Natural killer cell treated with Interleukin-12 subunit alpha and Interleukin-12 subunit beta and Interleukin-15 and Interleukin-18, amount 100 ng/mL, for 72 hours (primary cell): ENCODE results near the gene ARMC12. TPM values are rescaled to one million over a fixed set of nuclear protein-coding genes. Genes with fewer than 3 reads are reported as not detected.

ENCODE experiments used
- ATAC-seq, 2 donors: fragments of 150-1000 bp; cut with Tn5 transposase in 1 of 2; sonication (Bioruptor Pico), chemical (Tn5 transposase) in 1 of 2; 2 replicates each; pipeline ENCODE4 v1.10.0; 2021
- DNase-seq: peaks from one replicate; pipeline ENCODE4 v3.0.0; 2022; ENCODE audit warnings: low spot score
- H3K27ac Mint-ChIP-seq, 2 donors: 1 replicate in 1 of 2; 2 replicates in 1 of 2; pipeline ENCODE4 v1.8.0; 2022; ENCODE audit warnings: mixed read lengths in 2 of 2, mild to moderate bottlenecking in 1 of 2, moderate library complexity in 1 of 2
- H3K27me3 Mint-ChIP-seq, 2 donors: 1 replicate in 1 of 2; 2 replicates in 1 of 2; pipeline ENCODE4 v1.8.0; 2022; ENCODE audit warnings: mixed read lengths in 2 of 2
- H3K36me3 Mint-ChIP-seq: one replicate; pipeline ENCODE4 v1.8.0; 2022; ENCODE audit warnings: mixed read lengths
- H3K4me1 Mint-ChIP-seq, 2 donors: 1 replicate in 1 of 2; 2 replicates in 1 of 2; pipeline ENCODE4 v1.8.0; 2022; ENCODE audit warnings: low read depth in 2 of 2, mixed read lengths in 2 of 2, mild to moderate bottlenecking in 1 of 2
- H3K4me3 Mint-ChIP-seq: one replicate; pipeline ENCODE4 v1.8.0; 2022; ENCODE audit warnings: mixed read lengths
- H3K9me3 Mint-ChIP-seq: 2 replicates; pipeline ENCODE4 v1.8.0; 2022; ENCODE audit warnings: mixed read lengths
- total RNA-seq, 2 donors: library from RNA; stranded (reverse); gene quantifications; one replicate each; pipeline ENCODE4 v1.2.3, GENCODE V29; 2022

The ARMC12 gene
- total RNA-seq, 2 donors from 2014 or later = not detected

DNA sequence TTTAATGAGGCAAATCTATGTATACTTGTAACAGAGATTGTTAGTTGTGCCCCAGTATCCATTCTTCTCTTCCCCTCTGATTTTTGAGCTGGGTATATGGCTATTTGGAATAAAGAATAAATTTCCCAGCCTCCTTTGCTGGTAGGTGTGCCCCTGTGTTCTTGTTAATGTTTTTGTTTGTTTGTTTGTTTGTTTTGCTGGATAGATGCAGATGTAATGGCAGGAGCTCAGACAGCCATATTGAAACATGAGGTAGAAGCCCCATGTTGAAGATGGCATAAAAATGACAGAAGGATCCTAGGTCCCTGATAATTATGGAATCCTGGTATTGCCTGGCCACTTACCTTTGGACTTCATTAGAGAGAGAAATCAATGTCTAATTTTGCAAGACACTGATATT is 28.2 kb upstream of the ARMC12 start:
- DNase-seq = no peak
- Mint-ChIP-seq H3K36me3 (no peaks in the 10 kb centered on the region), H3K27me3 (no peaks in the 10 kb centered on the region), H3K4me3 (no peak overlapping the region), H3K4me1 (peaks cover 12 to 16% of the 10 kb centered on the region in 2 donors), H3K9me3 (no peaks in the 10 kb centered on the region), H3K27ac (no peak overlapping the region)
- no peak for ATAC-seq

DNA sequence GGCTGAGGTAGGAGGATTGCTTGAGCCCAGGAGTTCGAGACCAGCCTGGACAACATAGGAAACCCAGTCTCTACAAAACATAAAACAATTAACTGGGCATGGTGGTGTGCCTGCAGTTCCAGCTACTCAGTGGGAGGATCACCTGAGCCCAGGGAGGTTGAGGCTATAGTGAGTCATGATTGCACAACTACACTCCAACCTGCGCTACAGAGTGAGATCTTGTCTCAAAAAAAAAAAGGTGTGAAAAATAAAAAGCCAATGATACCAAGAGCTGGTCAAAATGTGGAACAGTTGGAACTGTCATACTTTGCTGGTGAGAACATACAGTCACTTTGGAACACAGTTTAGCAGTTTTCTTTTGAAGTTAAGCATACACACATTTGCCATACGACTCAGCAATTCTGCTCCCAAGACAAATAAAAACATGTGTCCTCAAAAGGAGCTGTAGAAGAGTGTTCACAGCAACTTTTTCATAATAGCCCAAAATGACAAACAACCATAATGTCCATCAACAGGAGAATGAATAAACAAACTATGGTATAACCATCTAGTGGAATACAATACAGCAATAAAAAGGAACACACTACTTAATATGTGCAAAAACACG is 26.5 kb upstream of the ARMC12 start:
- peak; percentile 89 to 91 for ATAC-seq

DNA sequence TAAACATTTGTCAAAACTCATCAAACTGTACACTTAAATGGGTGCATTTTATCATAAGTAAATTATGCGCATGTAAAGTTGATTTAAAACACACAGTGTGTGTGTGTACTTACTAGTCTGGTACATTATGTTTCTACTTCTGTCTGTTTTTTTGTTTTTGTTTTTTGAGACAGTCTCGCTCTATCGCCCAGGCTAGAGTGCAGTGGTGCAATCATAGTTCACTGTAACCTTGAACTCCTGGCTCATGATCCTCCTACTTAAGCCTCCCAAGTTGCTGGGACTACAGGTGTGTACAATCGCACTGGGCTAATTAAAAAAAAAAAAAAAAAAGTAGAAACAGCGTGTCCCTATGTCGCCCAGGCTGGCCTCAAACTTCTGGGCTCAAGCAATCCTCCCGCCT is 25.1 kb upstream of the ARMC12 start:
- no peaks in the 10 kb centered on the region for H3K9me3 Mint-ChIP-seq
- H3K4me1 Mint-ChIP-seq = peaks cover 12 to 19% of the 10 kb centered on the region in 2 donors
- H3K27ac Mint-ChIP-seq = no peak overlapping the region
- no peaks in the 10 kb centered on the region for H3K36me3 Mint-ChIP-seq
- no peak overlapping the region for H3K4me3 Mint-ChIP-seq
- ATAC-seq (no peak), DNase-seq (no peak)
- H3K27me3 Mint-ChIP-seq = peaks cover 0 to 4% of the 10 kb centered on the region in 2 donors

More for the DNA sequence above, 26.5 kb upstream of the ARMC12 start:
- Mint-ChIP-seq H3K4me1 (peaks cover 12 to 19% of the 10 kb centered on the region in 2 donors), H3K4me3 (peak overlapping the region; percentile 16), H3K27ac (no peak overlapping the region), H3K27me3 (no peaks in the 10 kb centered on the region), H3K9me3 (no peaks in the 10 kb centered on the region), H3K36me3 (no peaks in the 10 kb centered on the region)
- no peak for DNase-seq

DNA sequence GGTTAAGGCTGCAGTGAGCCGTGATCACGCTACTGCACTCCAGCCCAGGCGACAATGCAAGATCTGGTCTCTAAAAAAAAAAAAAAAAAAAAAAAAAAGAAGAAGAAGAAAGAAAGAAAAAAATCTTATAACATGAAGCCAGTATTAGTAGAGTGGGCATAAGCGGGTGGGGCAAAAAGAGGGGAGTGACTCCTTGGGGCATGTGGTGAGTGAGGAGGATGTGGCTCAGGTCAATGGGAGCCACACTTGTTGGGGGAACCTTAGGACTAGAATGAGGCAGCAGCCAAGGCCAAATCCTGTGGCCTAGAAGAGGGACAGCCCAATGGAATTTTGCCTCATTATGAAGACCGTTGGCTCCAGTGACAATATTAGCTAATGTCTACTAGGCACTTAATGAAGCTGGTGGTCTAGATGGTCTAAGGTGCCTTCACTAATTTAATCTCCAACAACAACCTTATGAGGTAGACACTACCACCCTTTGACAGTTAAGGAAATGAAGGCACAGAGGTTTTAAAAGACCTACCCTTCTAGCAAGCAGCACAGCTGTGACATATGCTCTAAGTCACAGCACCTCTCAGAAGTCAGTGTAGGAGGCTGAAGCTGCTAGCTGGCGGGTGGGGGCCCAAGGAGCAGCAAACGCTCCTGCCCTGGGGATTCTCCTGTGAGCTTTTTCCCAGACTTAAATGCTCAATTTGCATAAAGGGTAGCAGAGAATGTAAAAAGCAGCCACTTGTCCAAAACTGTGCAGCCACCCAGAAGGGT is 23.6 kb upstream of the ARMC12 start:
- H3K36me3 Mint-ChIP-seq = no peaks in the 10 kb centered on the region
- ATAC-seq (no peak), DNase-seq (no peak)
- H3K4me1 Mint-ChIP-seq = peaks cover 12 to 26% of the 10 kb centered on the region in 2 donors
- no peaks in the 10 kb centered on the region for H3K9me3 Mint-ChIP-seq
- no peak overlapping the region for H3K27ac Mint-ChIP-seq
- peaks cover 0 to 12% of the 10 kb centered on the region in 2 donors for H3K27me3 Mint-ChIP-seq
- H3K4me3 Mint-ChIP-seq = no peak overlapping the region

DNA sequence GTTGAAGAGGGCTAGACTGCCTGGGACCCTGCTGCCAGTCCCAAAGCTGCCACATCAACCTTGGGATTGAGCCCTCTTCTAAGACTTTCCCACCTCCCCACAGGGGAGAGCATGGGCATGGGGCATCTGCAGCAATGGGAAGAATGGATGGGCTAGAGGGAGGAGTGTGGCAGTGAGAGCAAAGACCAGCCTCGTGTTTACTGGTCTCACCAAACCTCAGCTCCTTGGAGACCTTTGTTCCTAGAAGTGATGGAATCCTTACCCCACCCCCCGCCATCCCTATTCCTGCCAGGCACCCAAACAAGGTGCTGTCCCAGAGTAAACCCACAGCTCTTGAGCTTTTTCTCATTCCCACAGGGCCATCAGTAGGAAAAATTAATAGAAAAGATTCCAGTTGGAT is 20.0 kb upstream of the ARMC12 start:
- peaks cover 0 to 16% of the 10 kb centered on the region in 2 donors for H3K4me1 Mint-ChIP-seq
- ATAC-seq = no peak
- no peaks in the 10 kb centered on the region for H3K36me3 Mint-ChIP-seq
- no peak for DNase-seq
- no peaks in the 10 kb centered on the region for H3K9me3 Mint-ChIP-seq
- H3K27me3 Mint-ChIP-seq = peaks cover 0 to 19% of the 10 kb centered on the region in 2 donors
- H3K4me3 Mint-ChIP-seq = no peak overlapping the region
- no peak overlapping the region for H3K27ac Mint-ChIP-seq

DNA sequence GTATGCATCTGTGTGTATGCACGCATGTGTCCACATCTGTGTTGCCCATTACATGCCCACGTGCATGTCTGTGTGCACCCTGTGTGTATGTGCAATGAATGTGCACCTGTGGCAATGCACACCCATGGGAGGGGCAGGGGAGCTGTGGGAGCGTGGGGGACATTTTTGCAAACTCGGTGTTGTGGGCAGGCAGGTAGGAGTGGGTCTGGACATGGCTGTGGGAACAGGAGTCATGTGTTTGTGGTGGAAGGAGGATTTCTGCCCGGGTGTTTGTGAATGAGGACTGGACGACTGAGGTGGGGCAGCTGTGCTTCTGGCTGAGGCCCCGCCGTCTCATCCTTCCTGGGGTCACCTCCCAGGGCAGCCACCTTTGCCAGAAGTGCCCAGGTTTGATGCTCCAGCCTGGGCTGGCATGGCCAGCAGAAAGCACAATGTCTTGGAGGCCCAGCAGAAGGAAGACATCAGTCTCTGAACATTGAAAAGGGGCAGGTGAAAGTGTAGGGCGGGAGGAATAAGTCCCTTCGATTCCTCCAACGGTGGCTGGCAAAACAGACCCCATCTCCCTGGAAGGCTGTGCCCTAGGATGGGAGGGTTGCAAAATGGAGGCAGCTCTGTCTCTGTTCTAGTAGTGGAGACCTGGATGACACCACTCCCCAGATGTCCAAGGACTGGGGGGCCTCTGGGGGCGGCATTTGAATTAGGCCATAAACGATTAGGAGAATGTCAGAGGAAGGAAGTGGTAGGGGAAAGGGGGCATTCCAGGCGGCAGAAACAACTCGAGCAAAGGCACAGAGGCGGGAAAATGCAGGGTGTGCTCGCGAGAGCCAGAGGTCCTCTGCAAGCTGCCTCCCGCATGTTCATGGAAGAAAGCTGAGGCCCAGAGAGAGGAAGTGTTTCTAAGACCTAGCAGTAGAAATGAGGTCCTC is 19.1 kb upstream of the ARMC12 start:
- DNase-seq = no peak
- Mint-ChIP-seq H3K27ac (peak overlapping the region in 1 of 2 donors; percentile 63), H3K27me3 (peaks cover 0 to 19% of the 10 kb centered on the region in 2 donors), H3K4me3 (no peak overlapping the region), H3K9me3 (no peaks in the 10 kb centered on the region), H3K4me1 (peaks cover 0 to 16% of the 10 kb centered on the region in 2 donors), H3K36me3 (no peaks in the 10 kb centered on the region)
- no peak for ATAC-seq

DNA sequence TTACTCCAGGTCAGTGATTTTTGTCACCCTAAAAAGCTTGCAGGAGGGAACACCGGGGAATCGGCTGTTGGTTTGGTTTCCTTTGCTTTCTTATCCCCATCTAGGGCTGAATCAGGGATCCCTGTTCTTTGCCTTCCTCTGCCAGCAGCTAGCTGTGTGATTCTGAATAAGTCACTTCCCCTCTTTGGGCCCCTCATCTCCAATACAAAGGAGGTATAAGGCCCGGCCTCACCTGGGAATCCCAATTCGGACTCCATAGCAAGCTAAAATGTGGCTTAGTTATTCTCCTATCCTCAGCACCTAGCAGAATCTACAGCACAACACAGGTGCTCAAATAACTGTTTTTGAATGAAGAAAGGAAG is 18.5 kb upstream of the ARMC12 start:
- H3K4me1 Mint-ChIP-seq = peaks cover 0 to 13% of the 10 kb centered on the region in 2 donors
- ATAC-seq = no peak
- no peak for DNase-seq
- H3K4me3 Mint-ChIP-seq = no peak overlapping the region
- H3K36me3 Mint-ChIP-seq = no peaks in the 10 kb centered on the region
- peaks cover 0 to 19% of the 10 kb centered on the region in 2 donors for H3K27me3 Mint-ChIP-seq
- H3K9me3 Mint-ChIP-seq = no peaks in the 10 kb centered on the region
- H3K27ac Mint-ChIP-seq = peak overlapping the region in 1 of 2 donors; percentile 33

DNA sequence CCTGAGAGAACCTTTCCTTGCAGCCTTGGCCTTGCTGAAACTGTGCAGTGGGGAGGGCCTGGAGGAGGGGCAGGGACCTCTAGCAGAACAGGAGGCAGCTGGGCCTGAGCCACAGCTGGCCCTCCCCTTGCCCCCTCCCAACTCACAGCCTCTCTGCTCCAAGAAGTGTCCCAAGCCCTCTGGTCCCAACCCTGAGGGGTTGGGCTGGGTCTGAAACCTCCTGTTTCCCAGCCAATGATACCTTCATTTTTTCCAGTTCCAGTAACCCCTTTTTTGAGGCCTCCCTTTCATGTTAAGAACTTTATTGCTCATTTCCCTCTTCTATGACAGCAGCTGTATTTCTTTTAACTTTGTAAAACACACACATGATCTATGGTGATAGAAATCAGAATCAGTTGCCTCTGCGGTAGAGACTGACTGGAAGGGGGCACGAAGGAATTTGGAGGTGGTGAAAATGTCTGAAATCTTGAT is 17.9 kb upstream of the ARMC12 start:
- Mint-ChIP-seq H3K27me3 (peaks cover 0 to 19% of the 10 kb centered on the region in 2 donors), H3K4me3 (no peak overlapping the region), H3K9me3 (no peaks in the 10 kb centered on the region), H3K36me3 (no peaks in the 10 kb centered on the region), H3K27ac (peak overlapping the region in 1 of 2 donors; percentile 33), H3K4me1 (peaks cover 0 to 9% of the 10 kb centered on the region in 2 donors)
- ATAC-seq = no peak
- DNase-seq = no peak

DNA sequence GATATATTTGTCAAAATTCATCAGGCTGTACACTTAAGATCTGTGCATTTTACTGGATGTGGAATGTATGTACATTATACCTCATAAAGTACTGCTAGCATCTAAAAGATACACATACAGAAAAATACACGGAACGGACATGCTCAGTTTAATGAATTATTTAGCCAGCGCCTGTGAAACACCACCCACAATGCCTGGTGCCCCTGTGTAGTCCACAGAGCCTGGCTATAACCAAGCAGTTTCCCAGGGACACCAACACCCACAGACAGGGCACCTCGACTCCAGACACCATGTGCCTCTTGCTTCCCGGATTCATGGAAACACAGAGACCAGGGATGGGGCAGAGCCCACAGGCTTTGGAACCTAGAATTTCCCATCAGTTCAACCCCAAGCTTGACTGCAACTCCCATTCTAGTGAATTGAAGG is 17.4 kb upstream of the ARMC12 start:
- DNase-seq (no peak), ATAC-seq (peak in 1 of 2 donors; percentile 32)
- Mint-ChIP-seq H3K4me1 (peaks cover 0 to 9% of the 10 kb centered on the region in 2 donors), H3K9me3 (no peaks in the 10 kb centered on the region), H3K27me3 (peaks cover 0 to 19% of the 10 kb centered on the region in 2 donors), H3K27ac (peak overlapping the region in 1 of 2 donors; percentile 33), H3K4me3 (no peak overlapping the region), H3K36me3 (no peaks in the 10 kb centered on the region)

DNA sequence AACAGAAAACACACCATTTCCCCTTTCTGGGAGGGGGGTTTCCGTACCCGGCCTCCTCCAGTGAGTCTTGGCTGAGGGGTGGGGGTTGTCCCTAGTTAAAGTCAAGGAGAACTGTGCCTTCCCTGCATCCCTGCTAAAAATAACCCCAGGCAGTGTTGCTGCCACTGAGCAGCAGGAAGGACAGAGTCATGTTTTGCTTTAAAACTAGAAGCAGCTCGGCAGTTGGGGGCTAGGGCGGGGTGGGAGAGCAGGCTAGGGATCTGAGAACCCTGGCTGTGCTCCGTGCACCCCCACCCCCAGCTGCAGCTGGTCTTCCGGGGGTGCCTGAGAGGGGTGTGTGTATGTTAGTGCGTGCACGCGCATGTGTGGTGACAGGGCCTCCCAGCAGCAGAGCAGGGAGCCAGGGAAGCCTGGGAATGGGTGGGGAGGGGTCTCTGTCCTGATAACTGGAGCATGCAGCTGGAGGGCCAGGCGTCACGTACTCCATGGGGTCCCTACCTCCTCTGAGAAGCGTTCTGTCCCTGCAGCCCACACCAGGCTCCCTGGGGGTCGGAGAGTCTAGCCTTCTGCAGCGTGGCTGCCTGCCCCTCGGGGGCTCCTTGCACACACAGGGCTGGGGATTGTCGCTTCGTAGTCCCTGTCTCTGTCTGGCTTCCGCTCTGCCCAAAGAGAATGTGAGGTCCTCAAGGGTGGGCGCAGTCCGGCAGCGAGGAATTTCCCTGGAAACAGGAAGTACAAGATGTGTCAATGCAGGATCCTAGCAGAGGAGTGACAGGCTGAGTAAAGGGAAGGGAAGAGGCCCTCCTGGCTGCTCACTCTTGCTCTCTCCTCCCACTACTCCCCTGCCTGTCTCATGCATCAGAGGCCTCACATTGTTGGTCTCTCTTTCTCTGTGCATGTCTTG is 16.8 kb upstream of the ARMC12 start:
- peaks cover 0 to 9% of the 10 kb centered on the region in 2 donors for H3K4me1 Mint-ChIP-seq
- no peak for ATAC-seq
- H3K4me3 Mint-ChIP-seq = no peak overlapping the region
- no peaks in the 10 kb centered on the region for H3K36me3 Mint-ChIP-seq
- no peak overlapping the region for H3K27ac Mint-ChIP-seq
- peaks cover 0 to 19% of the 10 kb centered on the region in 2 donors for H3K27me3 Mint-ChIP-seq
- no peaks in the 10 kb centered on the region for H3K9me3 Mint-ChIP-seq
- DNase-seq = no peak

DNA sequence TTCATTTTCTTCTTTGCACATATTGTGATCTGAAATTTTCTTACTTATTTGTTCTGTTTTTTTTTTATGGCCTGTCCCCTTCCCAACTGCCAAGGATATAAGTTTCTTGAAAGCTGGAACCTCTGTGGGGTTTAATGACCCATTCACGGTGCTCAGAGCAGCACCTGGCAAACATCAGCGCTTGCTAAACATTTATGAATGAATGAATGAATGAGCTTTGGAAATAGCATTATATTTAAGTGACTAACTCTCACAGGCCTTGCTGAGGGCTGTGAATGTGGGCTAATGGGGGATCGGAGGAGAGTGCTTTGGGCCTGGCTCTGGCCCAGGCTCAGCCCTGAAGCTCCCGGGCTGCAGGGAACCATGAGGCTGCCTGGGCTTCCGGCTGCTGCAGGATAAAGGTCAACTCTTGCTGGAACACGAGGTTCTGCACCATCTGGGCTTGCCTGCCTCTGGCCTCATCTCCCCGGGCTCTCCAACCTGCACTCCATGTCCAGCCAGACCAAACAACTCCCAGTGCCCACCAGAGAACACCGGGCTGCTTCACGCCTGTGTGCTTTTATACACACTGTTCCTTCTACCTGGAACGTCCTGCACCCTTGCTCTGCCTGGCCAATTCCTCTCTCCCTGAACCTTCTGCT is 14.6 kb upstream of the ARMC12 start:
- H3K4me3 Mint-ChIP-seq = no peak overlapping the region
- H3K4me1 Mint-ChIP-seq = peaks cover 21 to 28% of the 10 kb centered on the region in 2 donors
- DNase-seq (no peak), ATAC-seq (no peak)
- H3K9me3 Mint-ChIP-seq = no peaks in the 10 kb centered on the region
- no peaks in the 10 kb centered on the region for H3K36me3 Mint-ChIP-seq
- H3K27me3 Mint-ChIP-seq = peaks cover 0 to 17% of the 10 kb centered on the region in 2 donors
- H3K27ac Mint-ChIP-seq = no peak overlapping the region

DNA sequence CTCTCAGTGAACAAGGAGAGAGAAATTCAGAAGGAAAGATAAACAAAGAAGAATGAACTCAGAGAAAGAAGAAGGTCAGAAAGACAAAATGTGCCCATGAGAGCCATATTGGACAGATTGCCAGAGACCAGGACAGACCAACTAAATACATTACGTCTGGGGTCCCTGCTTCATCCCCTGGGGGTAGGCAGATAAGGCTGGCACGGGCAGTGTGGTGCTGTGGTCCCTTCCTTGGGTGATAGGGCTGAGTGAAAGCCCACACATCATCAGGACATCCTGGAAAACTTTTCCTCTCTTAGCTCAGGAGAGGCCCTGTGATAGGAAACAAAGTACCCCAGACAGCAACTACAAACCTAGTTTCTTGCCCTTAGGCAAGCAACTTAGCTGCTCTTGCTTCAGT is 13.2 kb upstream of the ARMC12 start:
- DNase-seq (no peak), ATAC-seq (no peak)
- Mint-ChIP-seq H3K27ac (peak overlapping the region in 1 of 2 donors; percentile 2), H3K4me1 (peaks cover 29 to 31% of the 10 kb centered on the region in 2 donors), H3K27me3 (peaks cover 0 to 12% of the 10 kb centered on the region in 2 donors), H3K4me3 (no peak overlapping the region), H3K9me3 (no peaks in the 10 kb centered on the region), H3K36me3 (no peaks in the 10 kb centered on the region)
